ENCODE results near the gene PIGN.

Gene PIGN

DNA sequence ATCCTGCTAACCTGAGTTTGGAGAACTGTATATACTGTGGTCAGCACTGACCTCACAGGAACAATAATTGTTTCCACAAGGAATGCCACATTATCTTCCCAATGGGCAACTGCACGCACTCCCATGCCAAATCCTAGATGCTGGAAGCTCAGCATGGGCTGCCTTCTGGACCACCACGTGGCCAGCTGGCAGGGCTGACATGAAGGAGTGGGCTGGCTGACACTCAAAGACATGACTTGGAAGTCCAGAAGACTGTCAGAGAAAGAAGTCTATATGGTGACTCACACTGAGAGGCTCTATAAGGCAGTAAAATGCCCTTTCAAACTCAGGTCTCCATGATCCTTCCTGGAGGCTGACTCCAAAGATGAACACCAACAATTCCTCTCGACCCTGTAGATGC lies 195.7 kb downstream of the PIGN start:
- TF ChIP-seq POLR2AphosphoS5 (IDR thresholded peaks at IDR 0.05; ENCODE audit: low read depth, low read length) (no peak), SIN3A (IDR thresholded peaks at IDR 0.05; ENCODE audit: borderline replicate concordance, insufficient read depth, low read length) (no peak), TAF1 (IDR thresholded peaks at IDR 0.05; ENCODE audit: borderline replicate concordance, insufficient read depth, low read length) (no peak), FOXP2 (optimal IDR thresholded peaks at IDR 0.05; ENCODE audit: borderline replicate concordance, extremely low read depth, extremely low read length, insufficient read depth) (no peak)
- TF ChIP-seq, protein P1, sequence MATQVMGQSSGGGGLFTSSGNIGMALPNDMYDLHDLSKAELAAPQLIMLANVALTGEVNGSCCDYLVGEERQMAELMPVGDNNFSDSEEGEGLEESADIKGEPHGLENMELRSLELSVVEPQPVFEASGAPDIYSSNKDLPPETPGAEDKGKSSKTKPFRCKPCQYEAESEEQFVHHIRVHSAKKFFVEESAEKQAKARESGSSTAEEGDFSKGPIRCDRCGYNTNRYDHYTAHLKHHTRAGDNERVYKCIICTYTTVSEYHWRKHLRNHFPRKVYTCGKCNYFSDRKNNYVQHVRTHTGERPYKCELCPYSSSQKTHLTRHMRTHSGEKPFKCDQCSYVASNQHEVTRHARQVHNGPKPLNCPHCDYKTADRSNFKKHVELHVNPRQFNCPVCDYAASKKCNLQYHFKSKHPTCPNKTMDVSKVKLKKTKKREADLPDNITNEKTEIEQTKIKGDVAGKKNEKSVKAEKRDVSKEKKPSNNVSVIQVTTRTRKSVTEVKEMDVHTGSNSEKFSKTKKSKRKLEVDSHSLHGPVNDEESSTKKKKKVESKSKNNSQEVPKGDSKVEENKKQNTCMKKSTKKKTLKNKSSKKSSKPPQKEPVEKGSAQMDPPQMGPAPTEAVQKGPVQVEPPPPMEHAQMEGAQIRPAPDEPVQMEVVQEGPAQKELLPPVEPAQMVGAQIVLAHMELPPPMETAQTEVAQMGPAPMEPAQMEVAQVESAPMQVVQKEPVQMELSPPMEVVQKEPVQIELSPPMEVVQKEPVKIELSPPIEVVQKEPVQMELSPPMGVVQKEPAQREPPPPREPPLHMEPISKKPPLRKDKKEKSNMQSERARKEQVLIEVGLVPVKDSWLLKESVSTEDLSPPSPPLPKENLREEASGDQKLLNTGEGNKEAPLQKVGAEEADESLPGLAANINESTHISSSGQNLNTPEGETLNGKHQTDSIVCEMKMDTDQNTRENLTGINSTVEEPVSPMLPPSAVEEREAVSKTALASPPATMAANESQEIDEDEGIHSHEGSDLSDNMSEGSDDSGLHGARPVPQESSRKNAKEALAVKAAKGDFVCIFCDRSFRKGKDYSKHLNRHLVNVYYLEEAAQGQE (IDR thresholded peaks at IDR 0.05; ENCODE audit: insufficient read depth in 1 of 2, low read depth in 2 of 2, low read length in 2 of 2) = no peak

Data from PFSK-1 (cell line).